Type B pancreatic cell (in vitro differentiated cells): ENCODE data around the gene R3HCC1L. TPM values are rescaled to one million over a fixed set of nuclear protein-coding genes. Genes with fewer than 3 reads are reported as not detected.
"Not testable (repeated sequence)": the region's sequence is repeated elsewhere in the genome, so short reads cannot be mapped to it uniquely, and the experiment has no call there.

ENCODE experiments used
- DNase-seq: peaks from one replicate; pipeline ENCODE4 v3.0.0; 2021; ENCODE audit warnings: mixed read lengths; ENCODE audit not compliant: unreplicated experiment; ENCODE audit errors: extremely low spot score
- H3K27ac Mint-ChIP-seq: 2 replicates; pipeline ENCODE4 v1.8.0; 2021; ENCODE audit warnings: mild to moderate bottlenecking, mixed read lengths
- H3K27me3 Mint-ChIP-seq: 2 replicates; pipeline ENCODE4 v1.8.0; 2021; ENCODE audit warnings: mixed read lengths
- H3K36me3 Mint-ChIP-seq: 2 replicates; pipeline ENCODE4 v1.8.0; 2021; ENCODE audit warnings: mixed read lengths
- H3K4me1 Mint-ChIP-seq: one replicate; pipeline ENCODE4 v1.8.0; 2021; ENCODE audit warnings: mixed read lengths; ENCODE audit not compliant: unreplicated experiment
- H3K4me3 Mint-ChIP-seq: 2 replicates; pipeline ENCODE4 v1.8.0; 2021; ENCODE audit warnings: mild to moderate bottlenecking, mixed read lengths
- H3K9me3 Mint-ChIP-seq: 2 replicates; pipeline ENCODE4 v1.8.0; 2021; ENCODE audit warnings: mixed read lengths
- total RNA-seq: library from RNA; stranded (reverse); gene quantifications from 2 replicates; pipeline ENCODE4 v1.2.1, GENCODE V29; 2021; ENCODE audit warnings: low replicate concordance
- TF ChIP-seq, protein P1 (sequence below): fragments of 200-600 bp; sonication (generic); conservative IDR thresholded peaks from 2 replicates; pipeline ENCODE4 v1.5.0; 2021; ENCODE audit warnings: antibody characterized with exemption, mild to moderate bottlenecking

The R3HCC1L gene
- total RNA-seq, 1 donor from 2014 or later, result 15.4 TPM

GRCh38 chr10:98144985-98145384 is 10.5 kb downstream of the R3HCC1L start:
- no peak for DNase-seq
- H3K27ac Mint-ChIP-seq, result no peak overlapping the region
- no peak overlapping the region for H3K4me3 Mint-ChIP-seq

DNA sequence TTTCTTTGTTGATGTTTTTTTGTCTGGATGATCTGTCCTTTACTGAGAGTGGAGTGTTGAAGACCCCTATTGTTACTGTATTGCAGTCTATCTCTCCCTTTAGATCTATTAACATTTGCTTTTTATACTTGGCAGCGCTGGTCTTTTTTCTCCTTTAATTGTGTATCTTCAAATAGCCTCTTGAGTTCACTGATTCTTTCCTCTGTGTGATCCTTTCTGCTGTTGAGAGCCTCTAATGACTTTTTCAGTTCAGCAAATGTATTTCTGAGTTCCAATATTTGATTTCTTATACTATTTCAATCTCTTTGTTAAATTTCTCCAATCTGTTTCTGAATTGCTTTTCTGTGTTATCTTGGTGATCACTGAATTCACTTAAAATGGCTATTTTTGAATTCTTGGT is 15.4 kb downstream of the R3HCC1L start:
- H3K27ac Mint-ChIP-seq, result no peak overlapping the region
- H3K4me1 Mint-ChIP-seq, result peaks cover 8% of the 10 kb centered on the region
- peaks cover 36% of the 10 kb centered on the region for H3K9me3 Mint-ChIP-seq
- TF ChIP-seq, protein P1, sequence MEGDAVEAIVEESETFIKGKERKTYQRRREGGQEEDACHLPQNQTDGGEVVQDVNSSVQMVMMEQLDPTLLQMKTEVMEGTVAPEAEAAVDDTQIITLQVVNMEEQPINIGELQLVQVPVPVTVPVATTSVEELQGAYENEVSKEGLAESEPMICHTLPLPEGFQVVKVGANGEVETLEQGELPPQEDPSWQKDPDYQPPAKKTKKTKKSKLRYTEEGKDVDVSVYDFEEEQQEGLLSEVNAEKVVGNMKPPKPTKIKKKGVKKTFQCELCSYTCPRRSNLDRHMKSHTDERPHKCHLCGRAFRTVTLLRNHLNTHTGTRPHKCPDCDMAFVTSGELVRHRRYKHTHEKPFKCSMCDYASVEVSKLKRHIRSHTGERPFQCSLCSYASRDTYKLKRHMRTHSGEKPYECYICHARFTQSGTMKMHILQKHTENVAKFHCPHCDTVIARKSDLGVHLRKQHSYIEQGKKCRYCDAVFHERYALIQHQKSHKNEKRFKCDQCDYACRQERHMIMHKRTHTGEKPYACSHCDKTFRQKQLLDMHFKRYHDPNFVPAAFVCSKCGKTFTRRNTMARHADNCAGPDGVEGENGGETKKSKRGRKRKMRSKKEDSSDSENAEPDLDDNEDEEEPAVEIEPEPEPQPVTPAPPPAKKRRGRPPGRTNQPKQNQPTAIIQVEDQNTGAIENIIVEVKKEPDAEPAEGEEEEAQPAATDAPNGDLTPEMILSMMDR, result no peak
- DNase-seq, result no peak
- H3K4me3 Mint-ChIP-seq, result no peak overlapping the region
- peaks cover 48% of the 10 kb centered on the region for H3K36me3 Mint-ChIP-seq
- H3K27me3 Mint-ChIP-seq, result no peaks in the 10 kb centered on the region

More at GRCh38 chr10:98144985-98145384, 10.5 kb downstream of the R3HCC1L start:
- TF ChIP-seq, protein P1, result no peak
- H3K4me1 Mint-ChIP-seq, result peaks cover 25% of the 10 kb centered on the region
- peaks cover 26% of the 10 kb centered on the region for H3K9me3 Mint-ChIP-seq
- H3K27me3 Mint-ChIP-seq, result no peaks in the 10 kb centered on the region
- H3K36me3 Mint-ChIP-seq, result peaks cover 22% of the 10 kb centered on the region

- Mint-ChIP-seq H3K27me3 (no peaks in the 10 kb centered on the region), H3K27ac (no peak overlapping the region), H3K9me3 (peaks cover 36% of the 10 kb centered on the region), H3K4me1 (peaks cover 4% of the 10 kb centered on the region), H3K4me3 (no peak overlapping the region), H3K36me3 (peaks cover 44% of the 10 kb centered on the region)
- DNase-seq, result no peak
- TF ChIP-seq, protein P1, result no peak
Measured at GRCh38 chr10:98150544-98150943, 16.1 kb downstream of the R3HCC1L start.

GRCh38 chr10:98152778-98153177 is 18.3 kb downstream of the R3HCC1L start:
- Mint-ChIP-seq H3K9me3 (peaks cover 28% of the 10 kb centered on the region), H3K36me3 (peaks cover 39% of the 10 kb centered on the region)
- not testable (repeated sequence) for DNase-seq, H3K27ac Mint-ChIP-seq, H3K4me1 Mint-ChIP-seq, H3K27me3 Mint-ChIP-seq, H3K4me3 Mint-ChIP-seq

DNA sequence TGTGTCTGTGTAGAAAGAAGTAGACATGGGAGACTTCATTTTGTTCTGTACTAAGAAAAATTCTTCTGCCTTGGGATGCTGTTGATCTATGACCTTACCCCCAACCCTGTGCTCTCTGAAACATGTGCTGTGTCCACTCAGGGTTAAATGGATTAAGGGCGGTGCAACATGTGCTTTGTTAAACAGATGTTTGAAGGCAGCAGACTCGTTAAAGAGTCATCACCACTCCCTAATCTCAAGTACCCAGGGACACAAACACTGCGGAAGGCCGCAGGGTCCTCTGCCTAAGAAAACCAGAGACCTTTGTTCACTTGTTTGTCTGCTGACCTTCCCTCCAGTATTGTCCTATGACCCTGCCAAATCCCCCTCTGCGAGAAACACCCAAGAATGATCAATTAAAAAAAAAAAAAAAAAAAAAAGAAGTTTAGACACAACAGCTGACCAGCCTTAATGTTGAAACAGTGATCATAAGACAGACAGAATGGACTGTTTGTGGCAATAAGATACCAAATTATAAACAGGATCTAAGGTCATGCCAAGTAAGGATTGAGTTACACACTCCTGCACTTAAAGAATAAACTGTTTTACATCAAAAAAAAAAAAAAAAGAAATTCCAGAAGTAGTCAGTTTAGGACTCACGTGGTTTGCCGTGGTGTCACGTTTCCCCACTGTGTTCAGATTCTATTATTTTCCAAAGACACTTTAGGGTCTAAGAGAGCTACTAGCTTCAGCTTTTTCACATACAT is 18.9 kb downstream of the R3HCC1L start:
- Mint-ChIP-seq H3K27ac (peak overlapping the region; percentile 58), H3K36me3 (peaks cover 39% of the 10 kb centered on the region), H3K9me3 (peaks cover 25% of the 10 kb centered on the region)
- H3K4me1 Mint-ChIP-seq, DNase-seq, H3K27me3 Mint-ChIP-seq, H3K4me3 Mint-ChIP-seq: not testable (repeated sequence)

GRCh38 chr10:98154076-98154475 is 19.6 kb downstream of the R3HCC1L start:
- DNase-seq, result no peak
- TF ChIP-seq, protein P1, result no peak
- peaks cover 39% of the 10 kb centered on the region for H3K36me3 Mint-ChIP-seq
- H3K4me1 Mint-ChIP-seq, result peaks cover 4% of the 10 kb centered on the region
- H3K4me3 Mint-ChIP-seq, result no peak overlapping the region
- H3K27me3 Mint-ChIP-seq, result no peaks in the 10 kb centered on the region
- peak overlapping the region; percentile 58 for H3K27ac Mint-ChIP-seq
- peaks cover 20% of the 10 kb centered on the region for H3K9me3 Mint-ChIP-seq
